ENCODE measurements around the gene CREBBP.

Gene CREBBP

GRCh38 chr16:3769013-3769412 lies 111.5 kb downstream of the CREBBP start:
- Histone ChIP-seq H3K9ac (no peak overlapping the region), H3K4me3 (ENCODE audit: low read depth, low read length) (no peak overlapping the region), H3K79me2 (peaks cover 24% of the 10 kb centered on the region), H3K4me2 (ENCODE audit: low read length) (no peak overlapping the region), H3K9me3 (ENCODE audit: control insufficient read depth, low read length) (no peaks in the 10 kb centered on the region), H3K27ac (no peak overlapping the region), H2AFZ (no peak overlapping the region), H3K27me3 (ENCODE audit: control insufficient read depth, insufficient read depth, low read length) (no peaks in the 10 kb centered on the region), H3K36me3 (ENCODE audit: control insufficient read depth, insufficient read depth, low read length) (no peaks in the 10 kb centered on the region), H3K4me1 (no peaks in the 10 kb centered on the region)
- no peak for TF ChIP-seq CTCF (IDR thresholded peaks at IDR 0.05)

- no peaks in the 10 kb centered on the region for H3K4me1 ChIP-seq
- no peak overlapping the region for H3K9ac ChIP-seq
- H3K4me2 ChIP-seq (ENCODE audit: low read length) = no peak overlapping the region
- H3K36me3 ChIP-seq (ENCODE audit: control insufficient read depth, insufficient read depth, low read length) = no peaks in the 10 kb centered on the region
- H3K27me3 ChIP-seq (ENCODE audit: control insufficient read depth, insufficient read depth, low read length) = no peaks in the 10 kb centered on the region
- H3K27ac ChIP-seq = no peak overlapping the region
- no peak overlapping the region for H3K4me3 ChIP-seq (ENCODE audit: low read depth, low read length)
- peaks cover 25% of the 10 kb centered on the region for H3K79me2 ChIP-seq
- H3K9me3 ChIP-seq (ENCODE audit: control insufficient read depth, low read length) = no peaks in the 10 kb centered on the region
- no peak overlapping the region for H2AFZ ChIP-seq
- no peak for TF ChIP-seq CTCF (IDR thresholded peaks at IDR 0.05)
Measured at GRCh38 chr16:3767333-3767986, 113.1 kb downstream of the CREBBP start.

- Histone ChIP-seq H2AFZ (no peak overlapping the region), H3K36me3 (ENCODE audit: control insufficient read depth, insufficient read depth, low read length) (no peaks in the 10 kb centered on the region), H3K27me3 (ENCODE audit: control insufficient read depth, insufficient read depth, low read length) (no peaks in the 10 kb centered on the region), H3K4me1 (no peaks in the 10 kb centered on the region), H3K79me2 (peaks cover 22% of the 10 kb centered on the region), H3K9me3 (ENCODE audit: control insufficient read depth, low read length) (no peaks in the 10 kb centered on the region), H3K4me3 (ENCODE audit: low read depth, low read length) (no peak overlapping the region), H3K9ac (no peak overlapping the region), H3K4me2 (ENCODE audit: low read length) (no peak overlapping the region), H3K27ac (no peak overlapping the region)
- no peak for TF ChIP-seq CTCF (IDR thresholded peaks at IDR 0.05)
Measured at GRCh38 chr16:3766177-3766576, 114.3 kb downstream of the CREBBP start.

GRCh38 chr16:3764409-3764808 lies 116.1 kb downstream of the CREBBP start:
- Histone ChIP-seq H3K4me2 (ENCODE audit: low read length) (no peak overlapping the region), H3K27ac (no peak overlapping the region), H2AFZ (no peak overlapping the region), H3K4me3 (ENCODE audit: low read depth, low read length) (no peak overlapping the region), H3K4me1 (no peaks in the 10 kb centered on the region), H3K36me3 (ENCODE audit: control insufficient read depth, insufficient read depth, low read length) (no peaks in the 10 kb centered on the region), H3K9ac (no peak overlapping the region), H3K79me2 (peaks cover 23% of the 10 kb centered on the region), H3K27me3 (ENCODE audit: control insufficient read depth, insufficient read depth, low read length) (no peaks in the 10 kb centered on the region), H3K9me3 (ENCODE audit: control insufficient read depth, low read length) (no peaks in the 10 kb centered on the region)
- TF ChIP-seq CTCF (IDR thresholded peaks at IDR 0.05) = no peak

GRCh38 chr16:3762107-3762750 lies 118.3 kb downstream of the CREBBP start:
- no peaks in the 10 kb centered on the region for H3K27me3 ChIP-seq (ENCODE audit: control insufficient read depth, insufficient read depth, low read length)
- H3K9me3 ChIP-seq (ENCODE audit: control insufficient read depth, low read length) = no peaks in the 10 kb centered on the region
- H2AFZ ChIP-seq = no peak overlapping the region
- peaks cover 18% of the 10 kb centered on the region for H3K79me2 ChIP-seq
- no peaks in the 10 kb centered on the region for H3K4me1 ChIP-seq
- no peaks in the 10 kb centered on the region for H3K36me3 ChIP-seq (ENCODE audit: control insufficient read depth, insufficient read depth, low read length)
- H3K27ac ChIP-seq = no peak overlapping the region
- no peak overlapping the region for H3K4me2 ChIP-seq (ENCODE audit: low read length)
- no peak overlapping the region for H3K9ac ChIP-seq
- TF ChIP-seq CTCF (IDR thresholded peaks at IDR 0.05) = no peak
- no peak overlapping the region for H3K4me3 ChIP-seq (ENCODE audit: low read depth, low read length)
